ENCODE results near the gene EXOC3.

DNA sequence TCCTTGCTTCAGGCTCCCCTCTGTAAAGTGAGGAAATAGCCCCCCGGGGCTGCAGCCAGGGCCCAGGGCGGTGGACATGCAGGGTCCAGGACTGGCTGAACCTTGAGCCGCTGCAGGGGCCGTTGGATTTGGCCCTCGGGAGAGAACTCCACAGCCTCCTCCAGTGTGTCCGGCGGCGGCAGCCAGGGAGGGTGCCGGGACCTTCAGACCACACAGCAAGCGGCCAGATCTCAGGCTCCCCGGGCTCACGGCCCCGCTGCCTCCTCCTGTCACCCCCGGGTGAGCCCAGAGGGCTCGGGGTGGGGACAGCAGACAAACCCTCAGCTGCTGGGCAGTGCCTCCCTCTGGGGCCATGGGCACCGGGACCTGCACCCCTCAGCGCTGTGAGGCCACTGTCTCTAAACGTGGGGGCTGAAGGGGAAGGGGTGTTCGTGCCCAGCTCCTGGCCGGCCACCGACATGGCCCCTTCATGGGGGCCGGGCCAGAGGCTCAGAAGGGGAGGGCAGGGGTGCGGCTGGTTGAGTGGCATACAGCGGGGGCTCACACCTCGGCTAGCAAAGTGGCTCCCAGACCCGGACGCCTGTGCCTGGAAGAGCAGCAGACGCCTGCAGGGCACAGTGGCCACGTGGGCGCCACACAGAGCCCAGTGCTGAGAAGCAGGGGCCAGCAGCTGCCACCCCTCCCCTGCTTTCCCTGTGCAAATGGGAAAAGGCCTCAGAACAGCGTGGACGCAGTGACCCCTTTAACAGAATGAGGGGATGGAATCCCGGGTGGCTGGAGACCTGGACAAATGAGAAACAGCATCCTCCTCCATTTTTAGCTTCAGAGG, 61.6 kb downstream of the EXOC3 start:
- TF ChIP-seq CTCF (IDR thresholded peaks at IDR 0.05) (no peak), POLR2A (IDR thresholded peaks at IDR 0.05) (no peak)

Data from breast epithelium (tissue), 3 donors.